BJ (cell line): Measurements from ENCODE around the gene SCRN2. TPM values are rescaled to one million over a fixed set of nuclear protein-coding genes. Genes with fewer than 3 reads are reported as not detected.
A peak's percentile ranks its signal among the peaks of the same experiment; 100 is the strongest.

Experiments
- CTCF ChIA-PET: fragments of 350-600 bp; formaldehyde crosslinking; extraction: SDS; loops from one replicate; lab custom pipeline; 2021; ENCODE audit warnings: antibody characterized with exemption, inconsistent platforms; lab: Yijun Ruan, JAX
- POLR2A ChIA-PET: fragments of 300-600 bp; sonication (Branson Sonifier 250); formaldehyde crosslinking; extraction: SDS; loops from one replicate; lab custom pipeline; 2021; ENCODE audit warnings: antibody characterized with exemption; lab: Charles Lee
- DNase-seq: peaks from one replicate; pipeline ENCODE4 v3.0.0-alpha.2; 2011; ENCODE audit warnings: low read depth
- H3K27me3 ChIP-seq: 2 replicates; pipeline ENCODE4 v1.6.0; 2011; ENCODE audit warnings: low read length; ENCODE audit not compliant: control insufficient read depth, insufficient read depth
- H3K36me3 ChIP-seq: 2 replicates; pipeline ENCODE4 v1.5.1; 2011; ENCODE audit warnings: low read length; ENCODE audit not compliant: control insufficient read depth, insufficient read depth
- H3K4me3 ChIP-seq: 2 replicates; pipeline ENCODE4 v1.5.1; 2011; ENCODE audit warnings: low read depth, mild to moderate bottlenecking, control low read depth, low read length
- polyA plus RNA-seq: library from polyadenylated mRNA; depleted of rRNA; stranded (reverse); fragments of >200 nt; gene quantifications from 2 replicates; pipeline ENCODE4 v1.2.3, GENCODE V29; 2011
- TF ChIP-seq, protein P1 (sequence below): IDR thresholded peaks from 2 replicates; pipeline ENCODE4 v1.5.1; 2011; ENCODE audit warnings: low read depth, mild to moderate bottlenecking, control low read depth, inconsistent platforms, low read length, moderate library complexity; ENCODE audit not compliant: insufficient read depth

SCRN2 gene
- polyA plus RNA-seq, 1 experiment = 41.1 TPM

DNA sequence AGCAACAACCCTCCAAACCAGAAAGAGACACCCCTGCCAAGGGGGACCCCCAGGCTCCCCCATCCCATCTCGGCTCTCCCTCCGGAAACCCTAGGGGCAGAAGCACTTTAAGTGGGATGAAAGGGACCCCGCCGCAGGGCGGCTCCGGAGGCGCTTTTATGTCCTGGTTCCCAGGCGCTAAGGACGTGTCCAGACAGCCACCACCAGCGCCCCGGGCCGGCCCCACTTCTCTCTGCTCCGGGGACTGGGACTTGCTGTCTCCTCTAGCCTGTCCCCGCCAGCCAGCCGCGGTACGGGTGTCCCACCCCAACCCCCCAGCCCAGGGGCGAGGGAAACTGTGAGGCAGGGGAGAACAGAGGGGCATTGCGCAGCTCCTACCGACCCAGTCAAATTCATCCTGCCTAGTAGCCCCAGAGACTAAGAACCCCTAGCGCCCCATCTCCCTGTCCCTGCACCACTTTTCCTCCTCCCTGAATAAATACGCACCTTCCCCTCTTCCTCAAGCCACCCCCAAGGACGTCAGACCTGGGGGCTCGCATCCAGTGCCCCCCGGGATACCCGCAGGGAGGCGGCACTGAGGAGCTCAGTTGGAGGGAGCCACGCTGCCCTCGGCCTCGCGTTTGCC is 5.8 kb upstream of the SCRN2 start:
- peaks cover 16% of the 10 kb centered on the region for H3K27me3 ChIP-seq
- H3K4me3 ChIP-seq = no peak overlapping the region

DNA sequence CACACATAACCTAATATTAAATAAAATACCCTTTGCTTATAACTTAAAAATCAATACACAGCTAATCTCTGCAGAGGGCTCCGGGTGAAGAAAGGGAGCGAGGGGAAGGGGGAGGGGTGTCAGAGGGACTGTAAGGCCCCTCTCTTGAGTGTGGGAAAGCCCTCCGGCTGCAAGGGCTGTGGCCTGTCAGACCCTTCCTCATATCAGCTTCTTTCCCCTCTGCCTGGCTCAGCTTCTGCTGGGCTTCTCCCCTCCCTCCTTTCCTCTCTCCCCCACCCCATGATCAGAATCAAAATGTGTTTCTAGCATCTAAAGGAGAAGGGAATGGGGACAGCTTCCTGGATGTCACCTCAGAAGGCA is 4.6 kb upstream of the SCRN2 start:
- CTCF ChIA-PET = interaction anchor here (0.7 to 20.0 kb wide), 9 partner anchors 9 to 173 kb away, joined by 3 to 875 read pairs (median 7); partner anchors contain the start of genes CDK5RAP3, LRRC46, MRPL10 and SP2
- H3K4me3 ChIP-seq = no peak overlapping the region
- H3K27me3 ChIP-seq = peaks cover 14% of the 10 kb centered on the region
- TF ChIP-seq, protein P1, sequence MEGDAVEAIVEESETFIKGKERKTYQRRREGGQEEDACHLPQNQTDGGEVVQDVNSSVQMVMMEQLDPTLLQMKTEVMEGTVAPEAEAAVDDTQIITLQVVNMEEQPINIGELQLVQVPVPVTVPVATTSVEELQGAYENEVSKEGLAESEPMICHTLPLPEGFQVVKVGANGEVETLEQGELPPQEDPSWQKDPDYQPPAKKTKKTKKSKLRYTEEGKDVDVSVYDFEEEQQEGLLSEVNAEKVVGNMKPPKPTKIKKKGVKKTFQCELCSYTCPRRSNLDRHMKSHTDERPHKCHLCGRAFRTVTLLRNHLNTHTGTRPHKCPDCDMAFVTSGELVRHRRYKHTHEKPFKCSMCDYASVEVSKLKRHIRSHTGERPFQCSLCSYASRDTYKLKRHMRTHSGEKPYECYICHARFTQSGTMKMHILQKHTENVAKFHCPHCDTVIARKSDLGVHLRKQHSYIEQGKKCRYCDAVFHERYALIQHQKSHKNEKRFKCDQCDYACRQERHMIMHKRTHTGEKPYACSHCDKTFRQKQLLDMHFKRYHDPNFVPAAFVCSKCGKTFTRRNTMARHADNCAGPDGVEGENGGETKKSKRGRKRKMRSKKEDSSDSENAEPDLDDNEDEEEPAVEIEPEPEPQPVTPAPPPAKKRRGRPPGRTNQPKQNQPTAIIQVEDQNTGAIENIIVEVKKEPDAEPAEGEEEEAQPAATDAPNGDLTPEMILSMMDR = no peak
- POLR2A ChIA-PET = no interaction called here
- DNase-seq = no peak
- no peaks in the 10 kb centered on the region for H3K36me3 ChIP-seq

More for the DNA sequence above, 5.8 kb upstream of the SCRN2 start:
- TF ChIP-seq, protein P1 = no peak
- no peaks in the 10 kb centered on the region for H3K36me3 ChIP-seq
- no peak for DNase-seq
- ChIA-PET CTCF (interaction anchor here (0.9 to 20.0 kb wide), 8 partner anchors 12 to 175 kb away, joined by 3 to 875 read pairs (median 6); partner anchors contain the start of genes LRRC46, MRPL10, PRR15L and SP2), POLR2A (interaction anchor here (0.6 kb wide), 1 partner anchor 51 kb away, joined by 5 read pairs; no protein-coding TSS in a partner anchor)

DNA sequence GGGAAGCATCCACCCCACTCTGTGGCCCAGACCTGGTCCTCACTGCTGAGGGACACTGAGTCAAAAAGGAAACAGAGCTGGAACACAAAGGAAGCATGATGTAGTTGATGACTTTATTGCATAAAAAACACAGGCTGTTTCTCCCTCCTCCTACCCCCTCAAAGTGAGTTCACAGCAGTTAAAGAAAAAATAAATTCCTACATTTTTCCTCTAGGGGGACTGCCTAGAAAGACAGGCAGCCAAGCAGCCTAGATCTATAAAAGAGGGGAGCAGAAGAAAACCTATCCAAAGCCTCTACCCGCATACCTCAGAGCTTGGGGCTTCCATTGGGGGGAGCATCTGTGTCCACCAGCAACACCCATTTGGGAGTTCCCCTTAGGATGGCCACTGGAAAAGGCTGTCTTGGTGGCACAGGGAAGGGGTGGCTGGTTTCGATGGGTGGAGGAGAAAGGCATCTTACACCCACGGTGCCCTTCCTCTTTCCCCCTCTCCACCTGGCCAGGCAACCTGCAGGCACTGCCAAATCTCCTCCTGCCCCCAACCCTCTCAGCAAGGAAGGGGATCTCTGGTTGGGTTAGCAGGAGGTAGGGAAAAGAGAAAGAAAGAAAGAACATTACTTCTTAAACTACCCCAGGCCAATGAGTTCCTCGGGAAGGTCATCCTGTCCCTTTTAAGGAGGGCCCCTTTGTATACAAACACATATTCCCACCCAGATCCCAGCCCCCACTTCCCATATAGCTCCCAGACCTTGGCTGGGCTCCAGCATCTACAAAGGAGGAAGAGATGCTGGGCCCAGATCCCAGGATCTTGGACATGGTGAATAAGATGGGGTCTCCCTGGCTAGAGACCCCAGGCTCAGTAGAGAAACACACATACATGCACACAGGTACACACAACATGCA is 4.0 kb upstream of the SCRN2 start:
- TF ChIP-seq, protein P1 = peak; percentile 53
- ChIA-PET CTCF (interaction anchor here (0.6 to 20.0 kb wide), 15 partner anchors 9 to 173 kb away, joined by 3 to 875 read pairs (median 4); partner anchors contain the start of genes CDK5RAP3, LRRC46, MRPL10 and SP2), POLR2A (no interaction called here)
- Histone ChIP-seq H3K36me3 (no peaks in the 10 kb centered on the region), H3K4me3 (no peak overlapping the region), H3K27me3 (peaks cover 14% of the 10 kb centered on the region)
- DNase-seq = no peak

DNA sequence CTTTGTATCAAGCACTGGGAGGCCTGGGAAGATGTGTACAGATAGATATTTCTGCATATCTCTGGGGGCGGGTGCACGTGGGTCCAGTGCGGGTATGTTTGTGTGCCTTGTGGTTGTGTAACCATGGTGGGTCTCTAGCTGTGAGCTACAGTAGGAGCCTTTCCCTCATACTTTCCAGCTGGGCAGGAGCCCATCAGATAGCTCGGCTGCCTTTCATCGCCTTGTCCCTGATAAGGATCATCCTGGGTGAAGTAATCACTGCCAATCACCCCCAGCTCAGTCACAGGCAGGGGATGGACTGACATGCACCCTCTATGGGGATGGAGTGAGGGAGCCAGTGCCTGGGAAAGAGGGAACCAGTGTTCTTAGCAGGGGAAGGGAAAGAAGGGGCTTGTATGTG is 3.2 kb upstream of the SCRN2 start:
- TF ChIP-seq, protein P1 = no peak
- POLR2A ChIA-PET = no interaction called here

DNA sequence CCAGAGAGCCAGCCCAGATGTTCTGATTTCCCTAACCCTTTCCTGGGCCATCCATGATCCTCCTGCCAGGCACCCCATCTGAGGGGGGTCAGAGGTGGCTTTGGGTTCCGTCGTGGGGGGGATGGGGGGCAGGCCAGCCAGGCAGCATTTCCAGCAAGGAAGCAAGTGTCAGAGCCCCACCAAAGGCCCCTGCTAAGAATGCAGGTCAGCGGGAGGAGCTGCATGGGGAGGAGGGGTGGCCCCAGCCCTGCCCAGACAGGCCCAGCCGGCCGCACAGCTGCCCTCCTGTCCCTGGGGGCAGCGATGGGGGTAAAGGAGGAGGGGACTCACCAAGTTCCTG is 2.3 kb upstream of the SCRN2 start:
- POLR2A ChIA-PET = no interaction called here
- CTCF ChIA-PET = interaction anchor here (0.5 to 20.0 kb wide), 20 partner anchors 14 to 772 kb away, joined by 3 to 875 read pairs (median 4); partner anchors contain the start of genes CDK5RAP3, SP2 and SP6
- Histone ChIP-seq H3K4me3 (no peak overlapping the region), H3K27me3 (peaks cover 13% of the 10 kb centered on the region), H3K36me3 (no peaks in the 10 kb centered on the region)
- TF ChIP-seq, protein P1 = no peak
- no peak for DNase-seq

More for the DNA sequence above, 3.2 kb upstream of the SCRN2 start:
- CTCF ChIA-PET = interaction anchor here (0.6 to 20.0 kb wide), 12 partner anchors 13 to 174 kb away, joined by 3 to 875 read pairs (median 4); partner anchors contain the start of genes CDK5RAP3, LRRC46, MRPL10 and SP2
- H3K27me3 ChIP-seq = peaks cover 13% of the 10 kb centered on the region
- no peaks in the 10 kb centered on the region for H3K36me3 ChIP-seq
- no peak for DNase-seq
- H3K4me3 ChIP-seq = no peak overlapping the region
